Gastrocnemius medialis (tissue), 4 donors: Measurements from ENCODE around the gene CISD1.

ENCODE experiments used
- CTCF ChIP-seq, 5 experiments: fragments of 450-650 bp in 3 of 5; fragments of 200-600 bp in 2 of 5; sonication (generic) in 2 of 5; IDR thresholded peaks in 4 of 5; conservative IDR thresholded peaks in 1 of 5; 1 replicate in 4 of 5; 2 replicates in 1 of 5; pipeline ENCODE4 v1.5.1; 2016 to 2019; ENCODE audit warnings: antibody characterized with exemption in 5 of 5, mild to moderate bottlenecking in 3 of 5, moderate library complexity in 3 of 5
- POLR2A ChIP-seq, 2 donors: fragments of 450-650 bp; IDR thresholded peaks; one replicate each; pipeline ENCODE4 v1.6.1; 2017; ENCODE audit warnings: antibody characterized with exemption in 2 of 2, mild to moderate bottlenecking in 2 of 2, moderate library complexity in 2 of 2

- TF ChIP-seq CTCF (IDR thresholded peaks at IDR 0.05 in 4 of 5, conservative IDR thresholded peaks at IDR 0.05 in 1 of 5): no peak
- no peak for TF ChIP-seq POLR2A (IDR thresholded peaks at IDR 0.05)
These were observed 58.0 kb downstream of the CISD1 start for GRCh38 chr10:58326967-58327381.
